ENCODE results near the gene ACE. TPM values are rescaled to one million over a fixed set of nuclear protein-coding genes. Genes with fewer than 3 reads are reported as not detected.

Gene ACE
- polyA plus RNA-seq, 1 donor (not counting 4 experiments of a cell fraction or from before 2014, with no cell fraction given), result 0.07 TPM

DNA sequence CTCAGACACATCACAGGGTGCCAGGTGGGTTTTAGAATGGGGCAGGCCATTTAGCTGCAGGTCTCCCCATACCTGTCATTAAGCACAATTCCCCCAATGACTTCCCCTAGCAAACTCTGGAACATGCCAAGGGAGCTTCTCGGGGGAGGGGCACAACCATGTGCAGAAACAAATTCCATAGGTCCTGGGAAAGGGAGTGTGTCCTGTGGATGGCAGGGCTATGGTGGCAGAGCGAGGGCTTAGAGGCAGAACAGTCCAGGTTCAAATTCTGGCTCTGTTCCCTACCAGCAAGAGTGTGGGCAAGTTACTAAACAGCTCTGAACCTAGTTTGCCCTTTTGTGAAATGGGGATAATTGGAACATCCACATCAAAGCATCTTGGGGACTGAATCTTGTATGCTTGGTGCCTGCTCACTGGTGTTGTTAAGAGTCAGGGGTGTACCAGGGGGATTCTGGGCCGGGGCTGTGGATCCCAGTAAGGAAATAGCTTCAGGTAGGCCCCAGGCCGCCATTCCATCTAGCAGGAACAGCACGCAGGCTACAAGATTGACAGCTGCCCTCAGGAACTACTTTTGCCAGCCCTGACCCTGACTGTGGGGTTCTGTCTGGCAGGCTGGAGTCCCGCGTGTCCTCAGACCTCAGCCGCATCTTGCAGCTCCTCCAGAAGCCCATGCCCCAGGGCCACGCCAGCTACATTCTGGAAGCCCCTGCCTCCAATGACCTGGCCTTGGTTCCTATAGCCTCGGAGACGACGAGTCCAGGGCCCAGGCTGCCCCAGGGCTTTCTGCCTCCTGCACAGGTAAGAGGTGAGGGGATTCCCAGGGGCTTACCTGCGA lies 67.8 kb downstream of the ACE start:
- Histone ChIP-seq H3K9ac (ENCODE audit: control insufficient read depth, extremely low read depth, insufficient read depth, low read length) (no peak overlapping the region), H3K9me3 (ENCODE audit: control insufficient read depth, low read depth, low read length) (no peaks in the 10 kb centered on the region), H2AFZ (ENCODE audit: control insufficient read depth, low read length) (no peak overlapping the region), H3K4me3 (ENCODE audit: control insufficient read depth in 2 of 3, extremely low read depth in 1 of 3, insufficient read depth in 2 of 3, low read depth in 1 of 3, low read length in 3 of 3) (no peak overlapping the region), H3K27me3 (ENCODE audit: control insufficient read depth, extremely low read depth, insufficient read depth, low read length) (peaks cover 3% of the 10 kb centered on the region), H3K36me3 (ENCODE audit: control insufficient read depth in 2 of 2, extremely low read depth in 1 of 2, insufficient read depth in 2 of 2, low read length in 2 of 2) (no peaks in the 10 kb centered on the region), H4K20me1 (ENCODE audit: control insufficient read depth, extremely low read depth, insufficient read depth, low read length) (peaks cover 4% of the 10 kb centered on the region), H3K27ac (ENCODE audit: control insufficient read depth, insufficient read depth, low read length) (no peak overlapping the region), H3K79me2 (ENCODE audit: control insufficient read depth, insufficient read depth, low read length) (no peaks in the 10 kb centered on the region), H3K4me2 (ENCODE audit: control insufficient read depth, extremely low read depth, insufficient read depth, low read depth, low read length) (no peak overlapping the region), H3K9me1 (ENCODE audit: control insufficient read depth, extremely low read depth, insufficient read depth, low read length) (no peaks in the 10 kb centered on the region), H3K4me1 (ENCODE audit: control insufficient read depth, extremely low read depth, insufficient read depth, low read length) (peaks cover 4% of the 10 kb centered on the region)
- DNase-seq (ENCODE audit: low read depth, low spot score) (no peak), FAIRE-seq (no peak)
- TF ChIP-seq CTCF (optimal IDR thresholded peaks at IDR 0.05 in 1 of 3, IDR thresholded peaks at IDR 0.05 in 1 of 3, conservative IDR thresholded peaks at IDR 0.05 in 1 of 3; ENCODE audit: extremely low read depth in 1 of 3, insufficient read depth in 2 of 3, low read length in 3 of 3) (no peak), EZH2 (IDR thresholded peaks at IDR 0.05; ENCODE audit: low read length) (no peak)
- dilution Hi-C loops (cut with MboI; ENCODE audit: extremely low pct_ligation_motif_present, low sequenced_read_pairs), result no loop called here

DNA sequence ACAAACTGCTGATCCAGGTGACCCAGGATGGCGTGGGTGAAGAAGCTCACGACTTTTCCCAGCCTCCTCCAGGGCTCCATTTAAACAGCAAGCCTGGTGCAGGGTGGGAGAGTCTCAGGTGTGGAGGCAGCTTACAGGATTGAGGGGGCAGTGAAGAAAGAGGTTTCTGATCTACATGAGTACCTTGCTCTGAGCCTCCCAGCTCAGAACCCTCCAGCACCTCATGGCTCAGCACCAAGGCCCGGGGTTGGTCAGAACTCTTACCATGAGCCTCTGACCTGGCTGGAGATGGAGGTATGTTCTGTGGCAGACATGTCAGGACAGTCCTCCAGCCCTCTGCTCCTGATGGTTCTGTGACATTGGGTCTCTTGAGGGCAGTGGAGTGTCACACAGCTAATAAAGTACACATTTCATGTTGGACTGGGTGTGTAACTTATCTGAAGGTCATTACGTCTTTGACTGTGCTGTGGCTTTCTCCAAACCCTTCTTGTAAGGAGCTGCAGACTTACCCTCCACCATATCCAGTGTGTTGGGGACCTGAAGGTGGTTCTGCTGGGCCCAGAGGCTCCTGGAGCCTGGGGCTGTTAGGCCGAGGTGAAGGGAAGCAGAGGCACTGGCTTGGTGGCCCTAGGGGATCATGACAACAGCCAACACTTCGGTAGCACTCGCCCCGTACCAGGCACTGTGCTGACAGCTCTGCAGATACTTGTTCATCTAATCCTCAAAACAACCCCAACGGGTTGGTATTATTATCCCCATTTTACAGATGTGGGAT lies 69.6 kb downstream of the ACE start:
- TF ChIP-seq CTCF (optimal IDR thresholded peaks at IDR 0.05 in 1 of 3, IDR thresholded peaks at IDR 0.05 in 1 of 3, conservative IDR thresholded peaks at IDR 0.05 in 1 of 3; ENCODE audit: extremely low read depth in 1 of 3, insufficient read depth in 2 of 3, low read length in 3 of 3) (no peak), EZH2 (IDR thresholded peaks at IDR 0.05; ENCODE audit: low read length) (no peak)
- Histone ChIP-seq H3K9me3 (ENCODE audit: control insufficient read depth, low read depth, low read length) (no peaks in the 10 kb centered on the region), H3K27me3 (ENCODE audit: control insufficient read depth, extremely low read depth, insufficient read depth, low read length) (no peaks in the 10 kb centered on the region), H3K36me3 (ENCODE audit: control insufficient read depth in 2 of 2, extremely low read depth in 1 of 2, insufficient read depth in 2 of 2, low read length in 2 of 2) (no peaks in the 10 kb centered on the region), H3K9me1 (ENCODE audit: control insufficient read depth, extremely low read depth, insufficient read depth, low read length) (no peaks in the 10 kb centered on the region), H4K20me1 (ENCODE audit: control insufficient read depth, extremely low read depth, insufficient read depth, low read length) (no peaks in the 10 kb centered on the region), H3K27ac (ENCODE audit: control insufficient read depth, insufficient read depth, low read length) (no peak overlapping the region), H3K9ac (ENCODE audit: control insufficient read depth, extremely low read depth, insufficient read depth, low read length) (no peak overlapping the region), H3K4me3 (ENCODE audit: control insufficient read depth in 2 of 3, extremely low read depth in 1 of 3, insufficient read depth in 2 of 3, low read depth in 1 of 3, low read length in 3 of 3) (no peak overlapping the region), H3K4me1 (ENCODE audit: control insufficient read depth, extremely low read depth, insufficient read depth, low read length) (peaks cover 7% of the 10 kb centered on the region), H3K4me2 (ENCODE audit: control insufficient read depth, extremely low read depth, insufficient read depth, low read depth, low read length) (no peak overlapping the region), H3K79me2 (ENCODE audit: control insufficient read depth, insufficient read depth, low read length) (peaks cover 12% of the 10 kb centered on the region), H2AFZ (ENCODE audit: control insufficient read depth, low read length) (no peak overlapping the region)
- DNase-seq (ENCODE audit: low read depth, low spot score) (no peak), FAIRE-seq (no peak)
- dilution Hi-C loops (cut with MboI; ENCODE audit: extremely low pct_ligation_motif_present, low sequenced_read_pairs), result no loop called here
